GM21737 (cell line): ENCODE measurements around the gene CELF2.

Experiments
- ATAC-seq: cut with Tn5 transposase; IDR thresholded peaks from one replicate; pipeline ENCODE4 v1.9.1; 2021; ENCODE audit warnings: mild to moderate bottlenecking, moderate library complexity; ENCODE audit not compliant: unreplicated experiment

The CELF2 gene

GRCh38 chr10:11317936-11318670 lies 300.4 kb downstream of the CELF2 start:
- ATAC-seq, result no peak

- ATAC-seq, result no peak
Measured at GRCh38 chr10:11318826-11319598, 301.3 kb downstream of the CELF2 start.

DNA sequence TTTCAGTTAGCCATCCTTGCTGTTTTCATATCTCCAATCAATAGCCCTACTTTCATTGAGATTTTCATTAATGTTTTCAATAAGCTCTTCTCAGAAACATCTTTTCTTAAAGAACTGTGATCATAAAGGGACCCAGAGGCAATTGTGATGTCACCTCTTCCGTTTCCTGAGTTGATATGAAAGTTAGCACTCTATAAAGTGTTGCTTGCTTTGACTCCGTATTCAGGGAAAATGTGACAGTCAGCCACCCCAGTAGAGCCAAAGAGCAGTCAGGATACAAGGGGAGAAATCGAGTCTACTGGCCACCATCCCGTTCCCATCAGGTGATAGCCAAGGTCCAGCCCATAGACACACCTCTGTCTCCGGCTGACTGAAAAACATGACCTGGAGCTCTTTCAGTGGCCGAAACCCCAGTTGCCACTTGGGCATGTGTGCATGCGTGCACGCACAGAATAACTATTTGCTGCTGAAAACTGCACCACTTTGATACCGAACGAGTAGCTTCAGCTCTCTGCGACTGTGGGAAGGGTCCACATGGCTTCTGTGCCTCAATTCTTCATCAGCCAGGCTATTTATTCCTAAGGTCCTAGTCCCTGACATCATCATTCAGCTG lies 302.4 kb downstream of the CELF2 start:
- ATAC-seq, result no peak

DNA sequence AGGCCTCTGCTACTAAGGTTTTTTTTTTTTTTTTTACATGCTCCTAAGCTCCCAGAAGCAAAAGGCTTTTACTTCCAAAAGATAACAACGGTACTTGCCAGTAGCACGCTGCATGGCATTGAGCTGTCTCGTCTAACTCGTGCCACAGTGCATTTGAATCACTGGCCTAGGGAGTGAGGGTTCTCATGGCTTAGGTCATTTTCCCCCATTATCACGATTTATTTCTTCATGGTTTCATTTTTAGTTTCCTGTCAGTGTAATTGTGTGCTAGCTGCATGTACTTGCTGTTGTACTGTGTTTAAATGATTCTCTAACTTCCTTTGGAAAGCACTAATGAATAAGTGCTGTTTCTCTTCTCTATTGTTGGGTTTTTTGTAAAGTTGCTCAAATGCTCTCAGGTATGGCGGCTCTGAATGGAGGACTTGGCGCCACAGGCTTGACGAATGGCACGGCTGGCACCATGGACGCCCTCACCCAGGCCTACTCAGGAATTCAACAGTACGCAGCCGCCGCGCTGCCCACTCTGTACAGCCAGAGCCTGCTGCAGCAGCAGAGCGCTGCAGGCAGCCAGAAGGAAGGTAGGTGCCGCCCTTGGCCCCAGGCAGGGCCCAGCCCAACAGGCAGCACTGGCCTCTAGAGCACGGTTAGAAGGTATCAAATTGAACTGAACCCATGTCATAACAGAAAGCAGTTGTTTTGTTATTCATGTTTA lies 303.3 kb downstream of the CELF2 start:
- ATAC-seq, result no peak

- ATAC-seq, result no peak
Measured at GRCh38 chr10:11322698-11323097, 305.0 kb downstream of the CELF2 start.

DNA sequence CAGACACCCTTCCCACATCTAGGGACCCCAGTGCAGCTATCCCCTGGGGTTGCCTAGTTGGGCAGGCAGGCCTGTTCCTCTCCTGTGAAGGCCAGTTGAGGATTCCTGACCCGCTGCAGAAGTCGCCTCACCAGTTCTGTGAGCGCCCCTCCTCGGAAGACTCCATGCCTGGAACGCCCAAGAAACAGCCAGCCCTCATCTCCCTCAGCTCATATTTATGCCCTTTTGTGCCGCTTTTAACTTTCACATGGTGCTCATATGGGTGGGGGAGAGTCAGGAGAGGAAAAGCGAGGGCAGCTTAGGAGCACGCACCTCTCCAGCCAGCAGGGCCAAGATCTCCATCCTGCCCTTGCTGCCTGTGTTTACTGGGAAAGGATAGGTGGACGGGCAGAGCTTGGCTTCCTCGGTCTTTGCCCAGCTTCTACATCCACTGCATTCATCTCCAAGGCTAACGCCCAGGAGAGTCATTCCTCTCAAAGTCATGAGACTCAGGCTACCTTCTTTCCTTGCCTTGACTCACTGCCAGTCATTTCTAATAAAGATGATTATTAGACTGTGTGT lies 307.2 kb downstream of the CELF2 start:
- ATAC-seq, result no peak

DNA sequence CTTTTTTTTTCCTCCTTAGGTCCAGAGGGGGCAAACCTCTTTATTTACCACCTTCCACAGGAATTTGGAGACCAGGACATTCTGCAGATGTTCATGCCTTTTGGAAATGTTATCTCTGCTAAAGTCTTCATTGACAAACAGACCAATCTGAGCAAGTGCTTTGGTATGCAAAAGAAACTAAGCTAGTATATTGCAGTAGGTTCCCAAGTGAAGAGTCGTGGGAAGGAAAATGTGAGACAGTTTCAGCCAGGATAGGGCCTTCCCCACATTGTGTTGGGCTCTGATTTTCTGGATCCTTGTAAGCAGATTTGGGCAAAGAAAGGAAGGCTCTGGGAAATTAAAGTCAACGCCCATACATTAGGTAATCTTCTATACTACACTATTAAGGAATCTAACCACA lies 308.1 kb downstream of the CELF2 start:
- ATAC-seq, result no peak

DNA sequence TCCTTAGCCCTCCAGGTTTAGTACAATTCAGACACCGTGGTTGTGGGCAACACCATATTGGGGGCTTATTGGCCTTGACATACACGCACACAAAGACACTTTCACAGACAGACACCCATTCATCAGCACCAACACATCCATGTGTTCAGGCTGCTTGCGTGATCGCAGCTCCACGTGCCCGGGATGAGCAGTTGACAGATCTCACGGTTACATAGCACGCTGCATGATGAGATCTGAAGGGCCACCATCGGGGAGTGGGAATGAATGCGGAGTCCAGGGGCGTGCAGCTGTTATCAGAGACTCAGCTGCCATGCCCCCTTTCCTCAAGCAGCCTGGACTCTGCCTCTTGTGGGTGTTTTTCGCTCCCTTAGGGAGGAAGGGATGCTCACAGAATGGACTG lies 308.6 kb downstream of the CELF2 start:
- ATAC-seq, result no peak

DNA sequence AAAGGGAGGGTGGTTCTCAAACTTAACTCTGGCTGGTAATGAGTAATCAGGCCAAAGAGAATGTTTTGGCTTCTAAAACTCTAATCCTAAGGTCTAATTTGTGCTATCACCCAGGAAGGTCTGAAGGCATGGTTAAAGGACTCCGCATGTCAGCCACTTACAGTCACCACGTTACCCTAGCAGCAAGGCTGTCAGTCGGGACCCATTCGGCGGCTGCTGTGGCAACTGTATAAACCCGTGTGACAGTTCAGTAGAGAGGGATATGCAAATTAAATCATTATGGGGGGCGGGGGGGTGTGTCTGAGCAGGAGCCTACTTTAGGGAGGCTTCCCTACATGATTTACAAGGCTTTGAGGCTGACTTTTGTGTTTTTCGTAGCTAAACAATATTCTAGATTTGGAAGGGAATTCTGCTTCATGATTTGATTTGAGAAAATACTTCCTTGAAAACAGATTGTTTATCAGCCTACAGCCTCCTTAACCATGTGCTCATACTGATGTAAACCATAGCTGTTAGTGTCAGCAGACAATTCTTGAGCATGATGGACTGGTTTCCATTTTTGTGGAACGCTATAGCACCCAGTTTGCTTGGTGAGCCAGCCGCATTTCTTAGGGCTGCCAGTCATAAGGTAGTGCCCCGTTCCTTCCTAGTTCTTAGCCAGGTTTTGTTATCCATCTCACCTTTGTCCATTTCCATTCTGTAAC lies 309.4 kb downstream of the CELF2 start:
- ATAC-seq, result no peak

DNA sequence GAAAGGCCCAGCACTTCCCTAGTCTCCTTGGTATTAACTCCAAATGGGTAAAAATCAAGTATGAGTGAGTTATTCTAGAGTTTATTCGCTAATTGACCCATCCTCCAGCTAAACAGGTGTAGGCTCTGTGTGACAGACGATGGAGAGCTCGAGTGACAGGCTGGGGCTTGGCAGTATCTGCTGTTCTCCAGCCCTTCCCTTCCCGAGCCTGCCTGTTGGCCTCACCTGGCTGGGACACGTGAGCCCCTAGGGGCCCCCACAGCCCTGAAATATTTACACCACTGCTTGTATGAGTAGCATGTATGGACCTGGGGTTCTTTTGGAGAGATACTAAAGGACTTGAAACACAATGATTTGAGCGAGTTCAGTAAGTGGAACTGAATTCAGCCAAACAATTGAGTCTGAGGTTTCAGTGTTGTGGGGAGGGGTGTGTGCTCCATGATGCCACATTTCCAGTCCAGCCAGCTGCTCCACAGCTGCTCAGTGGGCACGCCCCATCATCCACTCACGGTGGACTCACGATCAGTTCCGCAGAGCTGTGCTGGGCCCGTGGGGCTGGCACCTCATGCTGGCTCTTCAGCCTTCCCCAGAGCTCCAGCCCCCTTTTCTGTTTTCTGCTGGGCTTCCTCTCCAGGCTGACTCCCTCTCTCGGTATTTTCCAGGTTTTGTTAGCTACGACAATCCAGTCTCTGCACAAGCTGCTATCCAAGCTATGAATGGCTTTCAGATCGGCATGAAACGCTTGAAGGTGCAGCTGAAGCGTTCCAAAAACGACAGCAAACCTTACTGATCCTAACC lies 310.8 kb downstream of the CELF2 start:
- no peak for ATAC-seq

DNA sequence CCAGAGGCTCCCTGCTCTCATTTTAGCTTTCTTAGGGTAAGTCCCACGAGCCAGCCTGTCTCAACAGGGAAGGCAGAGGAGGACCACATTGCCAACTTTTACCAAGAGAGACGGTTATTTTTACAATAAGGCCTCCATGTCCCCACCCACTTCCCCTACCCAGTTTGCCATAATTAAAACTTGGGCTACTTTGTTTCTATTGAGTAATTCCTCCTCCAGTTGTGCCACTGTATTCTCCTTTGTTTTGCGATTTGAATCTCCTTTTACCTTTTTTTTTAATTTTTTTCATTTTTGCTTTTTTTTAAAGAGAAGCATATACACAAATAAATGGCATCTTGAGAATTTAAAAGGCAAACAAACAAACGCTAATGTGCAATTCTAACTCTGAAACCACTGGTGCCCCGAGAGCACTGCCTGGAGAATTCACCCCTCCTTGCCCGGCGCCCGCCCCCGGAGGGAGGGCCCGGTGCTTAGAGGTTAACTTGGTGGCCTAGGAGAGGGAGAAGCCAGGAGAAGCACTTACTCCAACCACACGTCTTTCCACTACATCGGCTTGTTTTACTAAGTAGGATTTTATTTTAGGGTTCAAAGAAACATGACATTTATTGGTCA lies 311.5 kb downstream of the CELF2 start:
- no peak for ATAC-seq

- ATAC-seq, result no peak
Measured at GRCh38 chr10:11330383-11331045, 312.8 kb downstream of the CELF2 start.

GRCh38 chr10:11331046-11331577 lies 313.4 kb downstream of the CELF2 start:
- ATAC-seq, result no peak

DNA sequence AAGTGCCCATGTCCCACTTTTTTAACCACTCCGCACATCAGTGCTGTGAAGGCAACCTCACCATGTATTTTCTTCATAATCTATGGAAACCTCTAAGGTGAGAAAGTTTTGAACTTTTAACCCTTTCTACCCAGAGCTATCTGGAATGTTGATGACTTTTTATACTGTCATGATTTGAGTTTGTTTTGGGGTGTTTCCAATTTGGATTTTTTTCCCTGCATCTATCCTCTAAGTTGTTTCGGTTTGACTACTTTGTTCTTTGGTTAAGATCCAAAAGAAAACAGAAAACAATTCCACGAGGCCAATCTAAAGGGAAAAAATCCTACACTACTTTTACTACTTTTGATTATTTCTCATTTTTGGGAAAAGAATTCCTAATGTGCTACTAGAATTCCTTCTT lies 314.1 kb downstream of the CELF2 start:
- ATAC-seq, result no peak

GRCh38 chr10:11332846-11333245 lies 315.2 kb downstream of the CELF2 start:
- no peak for ATAC-seq

DNA sequence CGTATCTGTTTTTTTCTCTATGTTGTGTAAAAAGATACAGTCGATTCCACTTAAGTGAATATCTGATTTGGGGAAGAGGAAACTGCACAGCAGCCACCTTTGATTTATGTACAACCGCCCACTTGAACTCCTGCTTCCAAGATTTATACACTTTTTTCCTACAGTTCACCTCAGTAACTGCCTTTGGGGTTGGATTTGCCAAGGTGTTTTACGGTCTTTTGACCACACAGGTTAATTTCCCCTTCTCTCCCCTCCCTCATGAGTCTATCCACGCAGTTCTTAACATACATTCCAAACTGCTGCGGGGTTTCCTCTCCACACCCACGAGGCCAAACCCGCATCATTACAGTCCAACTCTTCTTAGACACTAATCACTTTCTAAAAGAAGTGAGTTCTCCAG lies 316.8 kb downstream of the CELF2 start:
- no peak for ATAC-seq

GRCh38 chr10:11335167-11335652 lies 317.5 kb downstream of the CELF2 start:
- ATAC-seq, result no peak

DNA sequence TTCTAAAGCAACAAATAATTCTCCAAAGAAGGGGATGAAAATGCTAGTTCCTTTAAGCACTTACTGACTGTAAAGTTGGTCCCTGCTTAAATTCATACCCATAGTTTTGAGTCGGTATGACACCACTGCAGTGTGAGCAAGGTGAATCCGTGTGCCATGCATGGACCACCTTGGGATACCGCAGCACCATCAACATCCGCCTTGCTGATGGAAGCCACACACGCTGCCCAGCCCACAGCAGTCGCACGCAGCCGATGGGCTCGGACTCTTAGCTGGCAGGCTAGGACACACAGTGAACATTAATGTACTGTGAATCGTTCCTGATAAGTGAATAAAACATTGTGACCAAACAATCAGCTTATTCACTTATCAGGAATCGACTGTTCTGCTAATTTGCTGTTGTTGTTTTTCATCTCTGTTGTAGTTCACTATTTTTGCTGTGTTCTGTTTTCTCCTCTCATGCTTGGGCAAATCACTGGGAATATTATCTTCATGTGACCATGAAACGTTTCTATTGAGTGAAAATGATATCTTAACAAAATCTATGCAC lies 318.3 kb downstream of the CELF2 start:
- ATAC-seq, result no peak
